Astrocyte (in vitro differentiated cells and primary cell): ENCODE measurements around the gene SOBP. TPM values are rescaled to one million over a fixed set of nuclear protein-coding genes. Genes with fewer than 3 reads are reported as not detected.
A peak's percentile ranks its signal among the peaks of the same experiment; 100 is the strongest.

Experiments
- DNase-seq: peaks from one replicate; pipeline ENCODE4 v3.0.0-alpha.2; 2010; ENCODE audit warnings: low read depth
- FAIRE-seq: peaks from 2 replicates; lab custom pipeline; 2011; peaks lifted over from hg19 to GRCh38; lab: Jason Lieb, UNC
- H2AFZ ChIP-seq: 2 replicates; pipeline ENCODE4 v1.6.0; 2012; ENCODE audit warnings: low read depth, low read length, inconsistent platforms
- H3K27ac ChIP-seq: 2 replicates; pipeline ENCODE4 v1.5.1; 2011; ENCODE audit warnings: low read depth, low read length, inconsistent platforms
- H3K27me3 ChIP-seq: 2 replicates; pipeline ENCODE4 v1.6.0; 2011; ENCODE audit warnings: low read length, inconsistent platforms; ENCODE audit not compliant: insufficient read depth
- H3K36me3 ChIP-seq: 2 replicates; pipeline ENCODE4 v1.5.1; 2011; ENCODE audit warnings: low read length, inconsistent platforms; ENCODE audit not compliant: insufficient read depth
- H3K4me1 ChIP-seq: 2 replicates; pipeline ENCODE4 v1.5.1; 2011; ENCODE audit warnings: low read length, inconsistent platforms; ENCODE audit not compliant: insufficient read depth
- H3K4me2 ChIP-seq: 2 replicates; pipeline ENCODE4 v1.6.0; 2012; ENCODE audit warnings: low read length, inconsistent platforms
- H3K4me3 ChIP-seq: 2 replicates; pipeline ENCODE4 v1.5.1; 2011; ENCODE audit warnings: low read depth, mild to moderate bottlenecking, low read length, inconsistent platforms; ENCODE audit not compliant: insufficient read depth
- H3K79me2 ChIP-seq: 2 replicates; pipeline ENCODE4 v1.6.0; 2012; ENCODE audit warnings: mild to moderate bottlenecking, low read length, inconsistent platforms; ENCODE audit not compliant: insufficient read depth
- H3K9ac ChIP-seq: 2 replicates; pipeline ENCODE4 v1.6.0; 2012; ENCODE audit warnings: mild to moderate bottlenecking, low read length, inconsistent platforms
- H3K9me3 ChIP-seq: 2 replicates; pipeline ENCODE4 v1.5.1; 2012; ENCODE audit warnings: low read depth, mild to moderate bottlenecking, low read length, inconsistent platforms; ENCODE audit not compliant: insufficient read depth
- H4K20me1 ChIP-seq: 2 replicates; pipeline ENCODE4 v1.6.0; 2012; ENCODE audit warnings: low read length, inconsistent platforms; ENCODE audit not compliant: insufficient read depth
- H3K27ac Mint-ChIP-seq: one replicate; pipeline ENCODE4 v1.8.0; 2021; ENCODE audit warnings: mild to moderate bottlenecking, mixed read lengths; ENCODE audit not compliant: unreplicated experiment
- H3K27me3 Mint-ChIP-seq: one replicate; pipeline ENCODE4 v1.8.0; 2021; ENCODE audit warnings: low read depth, mixed read lengths; ENCODE audit not compliant: unreplicated experiment
- H3K36me3 Mint-ChIP-seq: one replicate; pipeline ENCODE4 v1.8.0; 2021; ENCODE audit warnings: low read depth, mixed read lengths; ENCODE audit not compliant: unreplicated experiment
- H3K4me1 Mint-ChIP-seq: one replicate; pipeline ENCODE4 v1.8.0; 2021; ENCODE audit warnings: low read depth, mixed read lengths; ENCODE audit not compliant: unreplicated experiment
- H3K4me3 Mint-ChIP-seq: one replicate; pipeline ENCODE4 v1.8.0; 2021; ENCODE audit warnings: mild to moderate bottlenecking, moderate library complexity, mixed read lengths; ENCODE audit not compliant: unreplicated experiment
- H3K9me3 Mint-ChIP-seq: one replicate; pipeline ENCODE4 v1.8.0; 2021; ENCODE audit warnings: mild to moderate bottlenecking, mixed read lengths; ENCODE audit not compliant: unreplicated experiment
- CTCF ChIP-seq: IDR thresholded peaks from 2 replicates; pipeline ENCODE4 v1.5.1; 2011; ENCODE audit warnings: low read depth, mild to moderate bottlenecking, inconsistent platforms, low read length, moderate library complexity; ENCODE audit not compliant: insufficient read depth
- EZH2 ChIP-seq: IDR thresholded peaks from 2 replicates; pipeline ENCODE4 v1.6.1; 2012; ENCODE audit warnings: mild to moderate bottlenecking, low read length, inconsistent platforms; ENCODE audit not compliant: insufficient read depth
- total RNA-seq: library from RNA; stranded (reverse); gene quantifications from 2 replicates; pipeline ENCODE4 v1.2.1, GENCODE V29; 2021

The SOBP gene
- total RNA-seq, 1 donor from 2014 or later, result 4.7 TPM

DNA sequence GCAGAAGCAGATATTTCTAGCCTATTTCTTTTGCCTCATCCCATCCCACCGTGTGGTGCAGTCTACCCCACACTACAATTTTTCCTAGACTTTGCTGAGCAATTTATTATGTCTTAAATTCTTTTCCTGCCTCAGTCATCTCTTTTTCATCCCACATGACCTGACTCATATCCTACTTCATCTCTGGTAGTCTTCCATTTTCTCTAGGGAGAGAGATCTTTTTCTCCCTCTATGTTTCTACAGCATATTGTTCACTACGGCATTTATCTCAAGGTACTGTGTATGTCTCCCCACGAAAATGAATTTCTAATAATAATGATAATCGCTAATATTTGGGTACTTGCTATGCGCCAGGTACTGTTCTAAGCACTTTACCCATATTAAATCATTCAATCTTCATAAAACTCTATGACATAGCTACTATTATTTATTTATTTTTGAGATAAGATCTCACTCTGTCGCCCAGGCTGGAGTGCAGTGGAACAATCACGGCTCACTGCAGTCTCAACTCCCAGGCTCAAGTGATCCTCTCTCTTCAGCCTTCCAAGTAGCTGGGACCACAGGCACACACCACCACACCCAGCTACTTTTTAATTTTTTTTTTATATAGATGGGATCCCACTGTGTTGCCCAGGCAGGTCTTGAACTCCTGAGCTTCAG is 46.2 kb upstream of the SOBP start:
- Histone ChIP-seq H3K9ac (no peak overlapping the region), H3K27ac (peak overlapping the region; percentile 40), H3K4me2 (peak overlapping the region; percentile 65), H3K4me3 (no peak overlapping the region), H3K36me3 (no peaks in the 10 kb centered on the region), H3K79me2 (peaks cover 10% of the 10 kb centered on the region), H4K20me1 (peaks cover 13% of the 10 kb centered on the region), H2AFZ (no peak overlapping the region), H3K4me1 (peaks cover 16% of the 10 kb centered on the region), H3K27me3 (no peaks in the 10 kb centered on the region), H3K9me3 (peaks cover 10% of the 10 kb centered on the region)
- H3K27me3 Mint-ChIP-seq, result no peaks in the 10 kb centered on the region
- no peak overlapping the region for H3K4me3 Mint-ChIP-seq
- H3K36me3 Mint-ChIP-seq, result peaks cover 6% of the 10 kb centered on the region
- peaks cover 29% of the 10 kb centered on the region for H3K4me1 Mint-ChIP-seq
- H3K9me3 Mint-ChIP-seq, result peaks cover 11% of the 10 kb centered on the region
- FAIRE-seq, result peak; percentile 23
- H3K27ac Mint-ChIP-seq, result peak overlapping the region; percentile 0
- DNase-seq, result peak; percentile 35
- TF ChIP-seq CTCF (no peak), EZH2 (no peak)

- H2AFZ ChIP-seq, result no peak overlapping the region
- Mint-ChIP-seq H3K4me3 (no peak overlapping the region), H3K27me3 (no peaks in the 10 kb centered on the region), H3K27ac (no peak overlapping the region), H3K4me1 (peaks cover 29% of the 10 kb centered on the region), H3K36me3 (peaks cover 6% of the 10 kb centered on the region), H3K9me3 (peaks cover 11% of the 10 kb centered on the region)
- peak overlapping the region; percentile 65 for H3K4me2 ChIP-seq
- peaks cover 16% of the 10 kb centered on the region for H3K4me1 ChIP-seq
- no peaks in the 10 kb centered on the region for H3K36me3 ChIP-seq
- peaks cover 10% of the 10 kb centered on the region for H3K9me3 ChIP-seq
- DNase-seq, result no peak
- FAIRE-seq, result no peak
- H3K27ac ChIP-seq, result peak overlapping the region; percentile 40
- no peak overlapping the region for H3K9ac ChIP-seq
- no peak overlapping the region for H3K4me3 ChIP-seq
- peaks cover 11% of the 10 kb centered on the region for H4K20me1 ChIP-seq
- H3K27me3 ChIP-seq, result no peaks in the 10 kb centered on the region
- TF ChIP-seq EZH2, result no peak
- TF ChIP-seq CTCF, result no peak
- peaks cover 10% of the 10 kb centered on the region for H3K79me2 ChIP-seq
Measured at GRCh38 chr6:107444277-107444676, 45.6 kb upstream of the SOBP start.

- H2AFZ ChIP-seq, result no peak overlapping the region
- H3K27me3 ChIP-seq, result no peaks in the 10 kb centered on the region
- H3K27me3 Mint-ChIP-seq, result no peaks in the 10 kb centered on the region
- no peak overlapping the region for H3K4me3 ChIP-seq
- peaks cover 14% of the 10 kb centered on the region for H3K4me1 ChIP-seq
- peaks cover 7% of the 10 kb centered on the region for H3K79me2 ChIP-seq
- H3K36me3 ChIP-seq, result no peaks in the 10 kb centered on the region
- peaks cover 6% of the 10 kb centered on the region for H3K36me3 Mint-ChIP-seq
- DNase-seq, result no peak
- no peak for TF ChIP-seq CTCF
- no peak for TF ChIP-seq EZH2
- H3K9me3 Mint-ChIP-seq, result peaks cover 11% of the 10 kb centered on the region
- H3K4me1 Mint-ChIP-seq, result peaks cover 11% of the 10 kb centered on the region
- no peak overlapping the region for H3K27ac Mint-ChIP-seq
- no peak overlapping the region for H3K4me2 ChIP-seq
- H3K9me3 ChIP-seq, result peaks cover 10% of the 10 kb centered on the region
- FAIRE-seq, result no peak
- H4K20me1 ChIP-seq, result no peaks in the 10 kb centered on the region
- H3K9ac ChIP-seq, result no peak overlapping the region
- no peak overlapping the region for H3K27ac ChIP-seq
- H3K4me3 Mint-ChIP-seq, result no peak overlapping the region
Measured at GRCh38 chr6:107447663-107448216, 42.2 kb upstream of the SOBP start.
